A549 (cell line): Measurements from ENCODE around the gene RAB3GAP2.

Experiments used
- BHLHE40 ChIP-seq: IDR thresholded peaks from 2 replicates; pipeline ENCODE4 v1.6.1; 2012; ENCODE audit warnings: low read depth, low read length, inconsistent platforms
- CEBPB ChIP-seq, 2 experiments: fragments of >200 bp in 1 of 2; sonication (Bioruptor Twin) in 1 of 2; formaldehyde crosslinking in 1 of 2; IDR thresholded peaks; 2 replicates each; pipeline ENCODE4 v1.6.1; 2012 to 2016
- CHD2 ChIP-seq: fragments of 150-350 bp; IDR thresholded peaks from 2 replicates; pipeline ENCODE4 v1.6.1; 2014; ENCODE audit warnings: low read length; ENCODE audit not compliant: partially characterized antibody
- CHD4 ChIP-seq: fragments of 200-600 bp; sonication (generic); IDR thresholded peaks from 2 replicates; pipeline ENCODE4 v1.6.1; 2016; ENCODE audit warnings: antibody characterized with exemption, mild to moderate bottlenecking, borderline replicate concordance
- CTCF ChIP-seq: fragments of >200 bp; sonication (Bioruptor Twin); formaldehyde crosslinking; IDR thresholded peaks from 3 replicates; pipeline ENCODE4 v1.5.1; 2016
- EP300 ChIP-seq, 2 experiments: fragments of >200 bp; sonication (Bioruptor Twin); formaldehyde crosslinking; IDR thresholded peaks; 2 replicates in 1 of 2; 3 replicates in 1 of 2; pipeline ENCODE4 v1.6.1; 2016 to 2017
- HDAC2 ChIP-seq: fragments of 200-600 bp; sonication (generic); IDR thresholded peaks from 2 replicates; pipeline ENCODE4 v1.6.1; 2016
- MAX ChIP-seq: IDR thresholded peaks from 2 replicates; pipeline ENCODE4 v1.6.1; 2012
- MYC ChIP-seq: IDR thresholded peaks from 2 replicates; pipeline ENCODE4 v1.6.1; 2012; ENCODE audit warnings: mild to moderate bottlenecking, inconsistent platforms, low read length, improper control_type of control experiment, borderline replicate concordance
- POLR2A ChIP-seq: IDR thresholded peaks from 2 replicates; pipeline ENCODE4 v1.6.1; 2012; ENCODE audit warnings: mild to moderate bottlenecking, low read length
- RAD21 ChIP-seq, 2 experiments: fragments of >200 bp in 1 of 2; sonication (Bioruptor Twin) in 1 of 2; formaldehyde crosslinking in 1 of 2; IDR thresholded peaks in 1 of 2; conservative IDR thresholded peaks in 1 of 2; 2 replicates in 1 of 2; 3 replicates in 1 of 2; pipeline ENCODE4 v1.6.1; 2012 to 2018; ENCODE audit warnings: inconsistent platforms in 1 of 2
- REST ChIP-seq: fragments of 200-600 bp; sonication (generic); IDR thresholded peaks from 2 replicates; pipeline ENCODE4 v1.6.1; 2016; ENCODE audit warnings: antibody characterized with exemption, mild to moderate bottlenecking, moderate library complexity
- SMC3 ChIP-seq: fragments of >200 bp; sonication (Bioruptor Twin); formaldehyde crosslinking; IDR thresholded peaks from 3 replicates; pipeline ENCODE4 v1.6.1; 2018; ENCODE audit warnings: inconsistent platforms
- USF2 ChIP-seq: fragments of 450-650 bp; IDR thresholded peaks from 2 replicates; pipeline ENCODE4 v1.6.1; 2014; ENCODE audit warnings: antibody characterized with exemption

GRCh38 chr1:220291580-220291979, 19.3 kb upstream of the RAB3GAP2 start:
- TF ChIP-seq MAX (no peak), POLR2A (no peak), CTCF (no peak), MYC (no peak), CHD2 (no peak), CEBPB (IDR thresholded peaks at IDR 0.05) (no peak), EP300 (IDR thresholded peaks at IDR 0.05) (no peak), SMC3 (no peak), USF2 (no peak), REST (no peak), RAD21 (conservative IDR thresholded peaks at IDR 0.05 in 1 of 2, IDR thresholded peaks at IDR 0.05 in 1 of 2) (no peak), BHLHE40 (no peak), CHD4 (no peak), HDAC2 (no peak)
